ENCODE results near the gene CDH24.
A peak's percentile ranks its signal among the peaks of the same experiment; 100 is the strongest.

Gene CDH24

GRCh38 chr14:23089498-23090253, 32.4 kb upstream of the CDH24 start:
- DNase-seq (ENCODE audit: low spot score) = no peak

- no peak for DNase-seq (ENCODE audit: low spot score)
These were observed 29.2 kb upstream of the CDH24 start for GRCh38 chr14:23086565-23086964.

GRCh38 chr14:23085458-23085857, 28.1 kb upstream of the CDH24 start:
- DNase-seq (ENCODE audit: low spot score) = no peak

GRCh38 chr14:23080474-23080873, 23.2 kb upstream of the CDH24 start:
- DNase-seq (ENCODE audit: low spot score) = no peak

GRCh38 chr14:23079716-23080115, 22.4 kb upstream of the CDH24 start:
- DNase-seq (ENCODE audit: low spot score) = no peak

GRCh38 chr14:23078692-23079116, 21.4 kb upstream of the CDH24 start:
- DNase-seq (ENCODE audit: low spot score) = peak; percentile 55

GRCh38 chr14:23077962-23078361, 20.6 kb upstream of the CDH24 start:
- no peak for DNase-seq (ENCODE audit: low spot score)

- DNase-seq (ENCODE audit: low spot score) = no peak
These were observed 19.6 kb upstream of the CDH24 start for GRCh38 chr14:23076785-23077408.

- DNase-seq (ENCODE audit: low spot score) = no peak
These were observed 17.6 kb upstream of the CDH24 start for GRCh38 chr14:23074906-23075305.

- no peak for DNase-seq (ENCODE audit: low spot score)
These were observed 14.7 kb upstream of the CDH24 start for GRCh38 chr14:23071921-23072539.

- peak; percentile 96 for DNase-seq (ENCODE audit: low spot score)
These were observed 14.1 kb upstream of the CDH24 start for GRCh38 chr14:23071244-23071920.

GRCh38 chr14:23070262-23071129, 13.2 kb upstream of the CDH24 start:
- DNase-seq (ENCODE audit: low spot score) = no peak

GRCh38 chr14:23069413-23069806, 12.1 kb upstream of the CDH24 start:
- DNase-seq (ENCODE audit: low spot score) = no peak

- peak; percentile 94 for DNase-seq (ENCODE audit: low spot score)
These were observed 11.6 kb upstream of the CDH24 start for GRCh38 chr14:23068789-23069412.

- no peak for DNase-seq (ENCODE audit: low spot score)
These were observed 10.8 kb upstream of the CDH24 start for GRCh38 chr14:23067847-23068788.

- no peak for DNase-seq (ENCODE audit: low spot score)
These were observed 9.8 kb upstream of the CDH24 start for GRCh38 chr14:23066855-23067744.

- DNase-seq (ENCODE audit: low spot score) = no peak
These were observed 9.0 kb upstream of the CDH24 start for GRCh38 chr14:23066368-23066767.

- DNase-seq (ENCODE audit: low spot score) = no peak
These were observed 6.3 kb upstream of the CDH24 start for GRCh38 chr14:23063601-23064000.

GRCh38 chr14:23062002-23062401, 4.7 kb upstream of the CDH24 start:
- DNase-seq (ENCODE audit: low spot score) = no peak

All from Ammon's horn (tissue), 1 donor.